ENCODE measurements around the gene RPS27L. TPM values are rescaled to one million over a fixed set of nuclear protein-coding genes. Genes with fewer than 3 reads are reported as not detected.

RPS27L gene
- total RNA-seq, 1 experiment from 2014 or later = 65.6 TPM

- ChIA-PET CTCF (no interaction called here), POLR2A (ENCODE audit: low non-redundant PET) (no interaction called here)
- BruUV-seq (replicated peaks) = no TSS peak
Measured at GRCh38 chr15:63111481-63111880, 45.8 kb downstream of the RPS27L start.

GRCh38 chr15:63110428-63111026 is 46.8 kb downstream of the RPS27L start:
- TF ChIP-seq EZH2 (IDR thresholded peaks at IDR 0.05; ENCODE audit: borderline replicate concordance, low read depth, low read length, poor library complexity, severe bottlenecking) = no peak
- no peak for TF ChIP-seq CTCF (conservative IDR thresholded peaks at IDR 0.05; ENCODE audit: low read depth, low read length)
- H3K9me3 ChIP-seq (ENCODE audit: low read depth, low read length, poor library complexity, severe bottlenecking) = no peaks in the 10 kb centered on the region
- no peak for DNase-seq (ENCODE audit: low spot score)
- H3K27me3 ChIP-seq (replicated peaks; ENCODE audit: insufficient read depth, low read depth, low read length, poor library complexity) = no peaks in the 10 kb centered on the region
- ChIA-PET CTCF (no interaction called here), POLR2A (ENCODE audit: low non-redundant PET) (no interaction called here)
- no peak overlapping the region for H3K27ac ChIP-seq (ENCODE audit: low read depth, low read length, poor library complexity, severe bottlenecking)
- no peaks in the 10 kb centered on the region for H3K36me3 ChIP-seq (ENCODE audit: insufficient read depth, low read length, poor library complexity, severe bottlenecking)
- intact Hi-C loops (cut with micrococcal nuclease; ENCODE audit: unreplicated experiment) = no loop called here
- no TSS peak for BruUV-seq (replicated peaks)
- no peak overlapping the region for H3K4me3 ChIP-seq (ENCODE audit: low read depth, low read length, poor library complexity, severe bottlenecking)
- no peaks in the 10 kb centered on the region for H3K4me1 ChIP-seq (ENCODE audit: insufficient read depth, low read length, poor library complexity, severe bottlenecking)

More at GRCh38 chr15:63111481-63111880, 45.8 kb downstream of the RPS27L start:
- intact Hi-C loops (cut with micrococcal nuclease; ENCODE audit: unreplicated experiment) = no loop called here
- Histone ChIP-seq H3K27me3 (replicated peaks; ENCODE audit: insufficient read depth, low read depth, low read length, poor library complexity) (no peaks in the 10 kb centered on the region), H3K27ac (ENCODE audit: low read depth, low read length, poor library complexity, severe bottlenecking) (no peak overlapping the region), H3K4me1 (ENCODE audit: insufficient read depth, low read length, poor library complexity, severe bottlenecking) (no peaks in the 10 kb centered on the region), H3K4me3 (ENCODE audit: low read depth, low read length, poor library complexity, severe bottlenecking) (no peak overlapping the region), H3K36me3 (ENCODE audit: insufficient read depth, low read length, poor library complexity, severe bottlenecking) (no peaks in the 10 kb centered on the region), H3K9me3 (ENCODE audit: low read depth, low read length, poor library complexity, severe bottlenecking) (no peaks in the 10 kb centered on the region)
- no peak for DNase-seq (ENCODE audit: low spot score)
- TF ChIP-seq CTCF (conservative IDR thresholded peaks at IDR 0.05; ENCODE audit: low read depth, low read length) (no peak), EZH2 (IDR thresholded peaks at IDR 0.05; ENCODE audit: borderline replicate concordance, low read depth, low read length, poor library complexity, severe bottlenecking) (no peak)

GRCh38 chr15:63109920-63110319 is 47.4 kb downstream of the RPS27L start:
- no peak overlapping the region for H3K4me3 ChIP-seq (ENCODE audit: low read depth, low read length, poor library complexity, severe bottlenecking)
- no peak for TF ChIP-seq CTCF (conservative IDR thresholded peaks at IDR 0.05; ENCODE audit: low read depth, low read length)
- DNase-seq (ENCODE audit: low spot score) = no peak
- no peaks in the 10 kb centered on the region for H3K9me3 ChIP-seq (ENCODE audit: low read depth, low read length, poor library complexity, severe bottlenecking)
- BruUV-seq (replicated peaks) = no TSS peak
- intact Hi-C loops (cut with micrococcal nuclease; ENCODE audit: unreplicated experiment) = no loop called here
- ChIA-PET POLR2A (ENCODE audit: low non-redundant PET) (no interaction called here), CTCF (no interaction called here)
- no peaks in the 10 kb centered on the region for H3K36me3 ChIP-seq (ENCODE audit: insufficient read depth, low read length, poor library complexity, severe bottlenecking)
- no peak overlapping the region for H3K27ac ChIP-seq (ENCODE audit: low read depth, low read length, poor library complexity, severe bottlenecking)
- H3K27me3 ChIP-seq (replicated peaks; ENCODE audit: insufficient read depth, low read depth, low read length, poor library complexity) = no peaks in the 10 kb centered on the region
- H3K4me1 ChIP-seq (ENCODE audit: insufficient read depth, low read length, poor library complexity, severe bottlenecking) = no peaks in the 10 kb centered on the region
